NT2/D1 (cell line): ENCODE data around the gene SARDH.

Source experiments
- YY1 ChIP-seq: IDR thresholded peaks from 2 replicates; pipeline ENCODE4 v1.6.1; 2011; ENCODE audit not compliant: insufficient read length, insufficient read depth
- ZNF274 ChIP-seq: IDR thresholded peaks from 2 replicates; pipeline ENCODE4 v1.6.1; 2011; ENCODE audit warnings: mild to moderate bottlenecking, low read depth, low read length

DNA sequence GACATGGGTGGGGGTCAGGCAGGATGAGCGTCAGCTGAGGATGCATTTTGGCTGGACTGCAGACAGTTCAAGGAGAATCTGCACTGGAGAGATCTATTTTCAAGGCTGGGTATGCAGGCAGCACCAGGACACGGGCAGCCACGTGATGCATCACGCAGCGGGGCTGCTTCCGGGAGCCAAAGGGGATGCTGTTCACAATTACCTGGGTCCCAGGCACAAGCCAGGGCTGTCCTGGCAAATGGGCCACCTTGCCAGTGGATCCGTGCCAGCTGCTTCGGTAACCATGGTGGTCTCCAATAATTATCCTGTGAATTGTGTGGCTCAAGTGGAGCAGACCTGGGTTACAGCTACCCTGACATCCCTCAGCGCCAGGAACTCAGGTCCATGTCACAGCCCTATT lies 84.5 kb downstream of the SARDH start:
- no peak for TF ChIP-seq ZNF274
- no peak for TF ChIP-seq YY1
